NOMO-1 treated with DMSO at 0.1 percent for 48 hours (cell line): ENCODE data around the gene ZGPAT.
A peak's percentile ranks its signal among the peaks of the same experiment; 100 is the strongest.
"Not testable (repeated sequence)": the region's sequence is repeated elsewhere in the genome, so short reads cannot be mapped to it uniquely, and the experiment has no call there.

ENCODE experiments used
- DNase-seq: peaks from one replicate; lab custom pipeline; 2025; ENCODE audit not compliant: unreplicated experiment; lab: John Stamatoyannopoulos, UW

The ZGPAT gene

DNA sequence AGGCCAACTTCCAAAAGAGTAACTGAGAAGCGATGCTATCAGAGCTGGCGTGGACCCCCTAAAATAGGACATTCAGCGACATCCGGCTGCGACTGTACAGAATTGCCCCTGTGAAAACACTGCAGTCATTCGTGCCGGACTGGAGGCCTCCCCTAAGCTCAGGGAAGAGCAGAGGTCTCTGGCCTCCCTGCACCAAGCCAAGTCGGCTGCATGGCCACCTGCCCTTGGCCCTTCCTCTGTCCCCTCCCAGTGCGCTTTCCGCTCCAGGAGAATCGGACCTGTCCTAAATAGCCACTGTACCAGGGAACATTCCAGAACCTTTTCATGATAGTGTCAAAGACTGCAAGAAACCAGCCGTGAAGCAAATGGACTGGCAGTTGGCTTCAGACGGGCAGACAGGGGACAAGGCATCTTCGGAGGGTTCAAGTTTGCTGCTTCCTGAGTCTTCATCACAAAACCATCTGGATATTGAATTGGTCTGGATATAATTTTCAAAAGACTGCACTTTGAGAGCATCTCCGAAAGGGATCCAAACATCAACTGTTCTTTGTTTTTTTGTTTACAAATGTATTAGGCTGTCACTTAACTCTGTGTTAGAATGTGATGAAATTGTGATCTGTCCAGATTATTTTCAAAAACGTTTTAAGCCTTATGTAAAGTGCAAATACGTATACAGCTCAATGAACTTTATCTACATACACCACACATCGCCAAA is 48.3 kb downstream of the ZGPAT start:
- DNase-seq = no peak

DNA sequence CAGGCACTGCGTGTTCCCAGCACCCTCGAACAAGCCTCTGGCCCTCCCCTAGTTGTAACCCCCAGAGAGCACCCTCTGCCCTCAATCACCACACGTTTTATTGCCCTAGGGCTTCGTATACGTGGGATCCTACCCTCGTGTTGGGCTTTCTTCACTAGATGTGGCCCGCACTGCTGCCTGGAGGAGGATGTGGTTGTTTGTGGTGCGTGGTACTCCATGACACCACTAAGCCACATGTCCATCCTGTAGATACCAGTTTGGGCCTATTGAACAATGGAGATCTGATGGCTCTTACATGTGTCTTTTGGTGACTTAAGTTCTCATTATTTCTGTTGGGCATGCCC is 48.8 kb downstream of the ZGPAT start:
- no peak for DNase-seq

DNA sequence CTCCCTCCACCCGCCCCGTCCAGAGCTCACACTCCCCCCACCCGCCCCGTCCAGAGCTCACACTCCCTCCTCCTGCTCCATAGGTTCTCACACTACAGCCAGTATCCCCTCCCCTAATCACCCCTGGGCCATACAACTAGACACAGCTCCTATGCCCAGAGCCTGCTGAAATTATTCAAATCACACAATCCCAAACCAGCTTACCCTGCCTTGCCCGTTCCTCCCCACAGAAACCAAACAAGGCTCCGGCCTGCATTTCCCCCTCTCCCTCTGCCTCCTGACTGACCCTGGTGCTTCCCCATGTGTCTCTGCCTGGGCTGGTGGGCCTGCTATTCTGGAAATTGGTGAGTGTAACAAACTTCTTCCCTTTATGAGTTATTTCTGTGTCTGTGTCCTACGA is 50.3 kb downstream of the ZGPAT start:
- DNase-seq = no peak

DNA sequence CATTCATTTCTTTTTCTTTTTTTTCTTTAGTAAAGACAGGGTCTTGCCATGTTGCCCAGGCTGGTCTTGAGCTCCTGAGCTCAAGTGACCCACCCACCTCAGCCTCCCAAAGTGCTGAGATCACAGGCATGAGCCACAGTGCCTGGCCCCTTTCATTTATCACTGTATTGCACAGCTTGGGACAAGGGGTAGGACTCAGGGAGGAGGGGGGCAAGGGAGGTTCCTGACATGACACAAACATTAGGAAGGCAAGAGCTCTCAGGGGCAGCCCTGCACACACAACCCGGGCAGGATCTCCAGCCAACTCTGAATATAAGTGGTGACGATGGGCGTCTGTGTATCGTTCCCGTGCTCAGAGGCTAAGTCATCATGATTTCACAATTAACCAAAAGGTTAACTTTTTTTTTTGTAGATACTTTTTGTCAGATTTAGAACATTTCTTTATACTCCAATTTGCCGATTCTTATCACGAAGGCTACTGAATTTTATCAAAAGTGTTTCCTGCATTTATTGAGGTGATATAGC is 51.6 kb downstream of the ZGPAT start:
- DNase-seq = no peak

DNA sequence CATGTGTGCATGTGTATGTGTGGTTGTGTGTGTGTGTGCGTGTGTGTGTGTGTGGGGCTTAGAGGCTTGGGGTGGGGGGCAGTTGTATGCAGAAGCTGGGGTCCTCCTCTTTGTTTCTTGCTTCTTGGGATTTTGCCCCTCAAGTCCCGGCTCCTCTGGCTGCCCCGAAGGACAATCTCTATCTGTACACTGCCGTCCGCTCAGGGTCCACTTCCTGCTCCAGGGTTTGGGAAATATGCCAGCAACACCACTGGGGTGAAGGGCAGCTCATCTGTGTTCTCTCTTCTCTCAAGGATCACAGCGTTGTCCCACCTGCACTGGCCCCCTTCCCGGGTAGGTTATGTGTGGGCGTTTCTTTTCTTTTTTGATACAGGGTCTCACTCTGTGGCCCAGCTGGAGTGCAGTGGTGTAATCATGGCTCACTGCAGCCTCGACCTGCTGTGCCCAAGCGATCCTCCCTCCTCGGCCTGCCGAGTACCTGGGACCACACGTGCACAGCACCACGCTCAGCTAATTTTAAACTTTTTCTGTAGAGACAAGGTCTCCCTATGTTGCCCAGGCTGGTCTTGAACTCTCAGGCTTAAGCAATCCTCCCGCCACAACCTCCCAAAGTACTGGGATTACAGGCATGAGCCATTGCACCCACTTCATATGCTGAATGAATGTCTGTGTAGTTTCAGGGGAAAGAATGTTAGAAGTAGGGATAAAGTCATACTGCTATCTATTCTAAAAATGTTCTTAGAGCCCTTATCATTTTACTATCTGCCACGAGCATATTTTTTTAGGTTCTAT is 57.4 kb downstream of the ZGPAT start:
- no peak for DNase-seq

GRCh38 chr20:63765902-63766301 is 58.1 kb downstream of the ZGPAT start:
- no peak for DNase-seq

DNA sequence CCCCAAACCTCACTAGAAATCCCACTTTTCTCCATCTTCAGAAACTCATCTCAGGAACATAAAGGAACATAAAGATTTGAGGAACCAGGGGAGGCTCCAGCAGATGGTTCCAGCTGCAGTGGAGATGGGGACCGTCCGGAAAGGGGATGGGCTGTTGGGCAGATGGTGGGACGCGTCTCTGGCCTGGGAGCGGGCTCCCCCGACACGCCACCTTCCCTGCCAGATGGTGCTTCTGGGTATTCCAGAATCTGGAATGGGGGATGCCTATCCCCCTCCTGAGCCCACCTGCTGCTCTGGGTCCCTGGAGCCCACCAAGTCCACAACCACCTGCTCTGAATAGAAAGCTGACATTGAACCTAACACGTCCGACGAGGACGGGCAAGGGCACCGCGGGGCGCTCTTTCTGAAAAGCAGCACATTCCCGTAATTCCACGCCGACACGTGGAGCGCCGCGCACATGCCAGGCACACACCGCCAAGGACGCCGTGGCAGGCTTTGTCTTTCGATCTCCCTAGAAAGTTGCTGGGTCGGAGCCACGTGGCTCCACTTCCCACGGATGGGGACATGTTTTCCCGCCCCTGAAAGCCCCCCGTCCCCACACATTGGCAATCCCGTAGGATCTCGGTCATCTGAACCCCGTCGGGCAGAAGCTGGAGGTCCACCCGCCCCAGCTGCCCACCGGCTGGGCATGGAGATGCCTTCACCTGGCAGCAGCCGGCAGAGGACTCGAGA is 59.0 kb downstream of the ZGPAT start:
- no peak for DNase-seq

GRCh38 chr20:63767456-63767855 is 59.6 kb downstream of the ZGPAT start:
- DNase-seq = no peak

- DNase-seq = no peak
These were observed 60.0 kb downstream of the ZGPAT start for GRCh38 chr20:63767886-63768285.

DNA sequence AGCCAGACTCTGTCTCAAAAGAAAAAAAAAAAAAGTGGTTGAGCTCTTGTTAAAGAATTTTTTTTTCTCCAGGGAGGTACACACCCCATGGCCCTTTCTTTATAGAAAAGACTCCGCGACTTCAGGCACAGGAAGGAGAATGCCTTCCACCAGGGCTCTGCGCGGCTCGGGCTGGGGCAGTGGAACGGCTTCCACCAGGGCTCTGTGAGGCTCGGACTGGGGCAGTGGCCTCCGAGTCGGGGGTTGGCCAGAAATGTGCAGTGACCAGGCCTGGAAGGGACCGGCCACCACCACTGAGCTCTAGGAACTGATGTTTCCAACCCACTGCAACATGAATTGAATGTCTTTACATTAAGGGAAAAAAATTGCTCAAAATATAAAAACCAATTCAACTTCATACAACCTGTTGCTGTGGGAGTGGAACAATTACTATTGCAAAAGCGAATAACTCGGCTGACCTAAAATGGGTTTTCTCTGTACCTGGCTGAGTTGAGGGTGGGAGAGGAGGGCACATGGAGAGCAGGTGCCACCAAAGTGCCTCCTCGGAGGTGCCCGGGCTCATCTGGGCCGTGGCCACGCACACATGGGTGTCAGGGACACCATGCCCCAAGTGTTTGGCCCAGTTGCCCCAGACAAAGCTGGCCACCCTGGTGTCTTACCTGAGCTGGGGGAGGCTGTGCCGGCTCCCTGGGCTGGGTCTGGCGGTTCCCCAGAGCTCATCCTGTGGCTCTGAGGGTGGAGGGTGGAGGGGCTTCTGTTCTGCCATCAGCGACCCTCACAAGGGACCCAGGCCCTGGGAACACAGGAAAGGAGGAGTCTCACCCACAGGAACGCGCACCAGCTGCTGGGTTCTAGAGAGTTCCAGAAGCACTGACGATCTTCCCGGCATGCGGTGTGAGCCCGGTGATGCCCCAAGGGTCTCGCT is 61.0 kb downstream of the ZGPAT start:
- DNase-seq = no peak

DNA sequence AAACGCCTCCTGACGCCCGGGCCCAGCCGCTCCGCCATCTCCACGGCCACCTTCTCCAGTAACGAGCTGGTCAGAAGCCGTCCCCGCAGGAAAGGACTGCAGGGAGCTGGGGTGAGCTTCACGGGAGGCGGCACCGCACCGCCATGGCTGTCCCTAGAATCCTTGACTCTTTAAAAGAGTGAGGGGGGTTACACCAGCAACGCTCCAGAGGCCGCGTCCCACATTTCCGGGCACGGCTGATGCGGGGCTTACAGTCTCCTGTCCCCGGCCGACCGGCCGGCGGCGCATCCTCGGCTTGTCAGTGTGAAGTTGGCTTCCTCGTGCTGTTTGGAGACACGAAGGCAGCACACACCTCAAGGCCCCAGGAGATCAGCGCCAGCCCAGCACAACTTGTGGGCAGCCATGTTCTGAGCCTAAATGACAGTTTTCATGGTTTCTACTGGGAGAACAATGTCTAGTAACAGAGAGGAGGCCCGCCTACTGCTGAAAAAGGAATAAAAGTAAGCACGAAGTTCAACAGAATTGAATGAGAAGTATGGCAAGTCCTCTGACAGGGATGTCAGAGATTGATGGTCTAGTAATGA is 62.1 kb downstream of the ZGPAT start:
- no peak for DNase-seq

DNA sequence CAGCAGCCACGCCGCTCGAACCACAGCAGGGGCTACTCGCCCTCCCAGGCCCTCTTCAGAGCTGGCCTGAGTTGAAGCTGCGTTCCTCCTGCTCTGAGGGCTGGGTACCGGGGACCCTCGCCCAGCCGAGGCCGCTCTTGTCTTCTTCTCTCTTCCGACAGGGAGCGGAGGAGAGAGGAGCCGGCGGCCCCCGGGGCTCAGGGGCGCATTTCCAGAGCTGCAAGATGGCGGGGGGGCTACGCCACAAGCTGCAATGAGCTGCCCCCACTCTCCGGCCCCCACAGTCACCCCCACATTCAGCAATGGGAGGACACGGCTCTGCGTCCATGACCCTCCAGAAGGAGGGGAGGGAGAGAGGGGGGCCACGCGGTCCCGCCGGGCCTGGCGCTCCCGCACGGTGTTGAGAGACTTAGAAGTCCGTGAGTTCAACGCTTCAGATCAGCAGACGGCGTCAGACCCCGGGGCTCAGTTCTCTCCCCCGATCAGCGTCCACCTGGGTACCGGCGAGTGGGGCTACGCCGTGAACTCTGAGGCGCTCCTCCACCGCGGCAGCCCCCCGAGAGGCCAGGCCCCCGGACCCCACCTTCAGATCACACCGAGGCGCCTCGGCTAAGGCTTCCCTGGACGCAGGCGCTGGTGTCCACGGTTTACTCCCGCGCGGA is 63.3 kb downstream of the ZGPAT start:
- no peak for DNase-seq

DNA sequence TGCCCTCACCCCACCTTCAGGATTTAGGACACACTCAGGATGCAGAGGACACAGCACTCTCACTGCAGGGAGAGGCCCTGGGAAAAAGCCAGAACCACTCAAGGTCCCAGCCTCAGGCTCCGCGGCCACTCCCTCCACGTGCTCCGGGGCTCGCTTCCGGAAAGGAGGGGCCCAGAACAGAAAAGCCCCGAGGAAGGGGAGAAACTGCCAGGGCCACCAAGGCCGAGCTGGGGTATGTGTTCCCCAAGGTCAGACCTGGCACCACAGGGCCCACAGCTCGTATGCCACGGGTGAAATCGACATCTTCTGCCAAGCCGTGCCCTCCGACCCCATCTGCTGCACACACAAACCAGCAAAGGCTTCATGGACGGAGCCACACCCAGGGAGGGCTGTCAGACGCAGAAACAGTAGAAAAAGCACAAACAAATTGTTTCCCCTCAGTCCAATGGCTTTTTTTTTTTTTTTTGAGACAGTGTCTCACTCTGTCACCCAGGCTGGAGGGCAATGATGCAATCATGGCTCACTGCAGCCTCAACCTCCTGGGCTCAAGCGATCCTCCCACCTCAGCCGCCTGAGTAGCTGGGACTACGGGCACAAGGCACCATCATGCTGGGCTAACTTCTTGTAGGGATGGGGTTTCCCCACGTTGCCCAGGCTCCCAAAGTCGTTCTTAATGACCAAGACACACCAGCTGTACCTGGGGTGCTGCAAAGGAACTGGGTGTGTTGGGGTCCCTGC is 65.1 kb downstream of the ZGPAT start:
- peak; percentile 25 for DNase-seq

DNA sequence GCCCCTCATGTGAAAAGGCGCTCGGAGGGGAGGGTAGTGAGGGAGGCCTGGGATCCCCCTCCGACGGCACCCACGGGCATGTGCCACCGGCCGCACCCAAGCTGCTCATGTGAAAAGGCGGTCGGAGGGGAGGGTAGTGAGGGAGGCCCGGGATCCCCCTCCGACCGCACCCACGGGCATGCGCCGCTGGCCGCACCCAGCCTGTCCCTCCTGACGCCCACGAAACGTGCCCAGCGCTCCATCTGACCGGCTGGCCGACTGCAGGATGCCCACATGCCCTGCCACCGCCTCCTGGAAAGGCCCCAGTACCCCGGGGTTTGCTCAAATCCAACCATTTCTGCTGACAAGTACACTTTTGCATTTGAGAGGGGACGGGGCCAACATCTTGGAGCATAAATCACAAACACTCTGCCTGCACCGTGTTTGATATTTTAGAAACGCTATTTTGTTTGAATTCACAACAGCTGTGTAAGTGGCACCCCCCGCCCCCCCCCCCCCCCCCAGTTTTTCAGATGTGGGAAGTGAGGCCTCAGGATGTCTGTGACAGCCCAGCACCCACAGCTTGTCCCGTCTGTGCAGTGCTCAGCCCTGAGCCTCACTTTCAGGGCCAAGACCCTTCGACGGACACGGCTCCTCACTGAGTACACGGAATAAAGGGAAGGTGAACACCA is 65.9 kb downstream of the ZGPAT start:
- no peak for DNase-seq

DNA sequence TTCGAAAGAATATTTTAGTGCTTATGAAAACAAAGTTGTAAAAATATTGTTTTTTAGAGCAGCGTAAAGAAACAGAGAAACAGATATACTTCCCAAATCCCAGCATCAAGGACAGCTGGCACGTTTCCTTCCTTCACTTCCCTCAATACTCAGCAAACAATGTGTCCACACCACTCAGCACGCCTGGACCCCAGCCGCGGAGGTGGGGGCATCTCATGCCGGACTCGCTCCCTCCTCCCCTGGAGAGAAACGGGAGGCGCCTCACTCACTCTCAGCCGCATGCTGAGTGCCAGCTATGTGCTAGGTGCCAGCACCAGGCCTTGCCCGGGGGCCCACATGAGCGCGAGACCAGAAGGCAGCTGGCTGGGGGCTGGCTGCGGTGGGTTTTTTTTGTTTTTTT is 66.5 kb downstream of the ZGPAT start:
- no peak for DNase-seq

DNA sequence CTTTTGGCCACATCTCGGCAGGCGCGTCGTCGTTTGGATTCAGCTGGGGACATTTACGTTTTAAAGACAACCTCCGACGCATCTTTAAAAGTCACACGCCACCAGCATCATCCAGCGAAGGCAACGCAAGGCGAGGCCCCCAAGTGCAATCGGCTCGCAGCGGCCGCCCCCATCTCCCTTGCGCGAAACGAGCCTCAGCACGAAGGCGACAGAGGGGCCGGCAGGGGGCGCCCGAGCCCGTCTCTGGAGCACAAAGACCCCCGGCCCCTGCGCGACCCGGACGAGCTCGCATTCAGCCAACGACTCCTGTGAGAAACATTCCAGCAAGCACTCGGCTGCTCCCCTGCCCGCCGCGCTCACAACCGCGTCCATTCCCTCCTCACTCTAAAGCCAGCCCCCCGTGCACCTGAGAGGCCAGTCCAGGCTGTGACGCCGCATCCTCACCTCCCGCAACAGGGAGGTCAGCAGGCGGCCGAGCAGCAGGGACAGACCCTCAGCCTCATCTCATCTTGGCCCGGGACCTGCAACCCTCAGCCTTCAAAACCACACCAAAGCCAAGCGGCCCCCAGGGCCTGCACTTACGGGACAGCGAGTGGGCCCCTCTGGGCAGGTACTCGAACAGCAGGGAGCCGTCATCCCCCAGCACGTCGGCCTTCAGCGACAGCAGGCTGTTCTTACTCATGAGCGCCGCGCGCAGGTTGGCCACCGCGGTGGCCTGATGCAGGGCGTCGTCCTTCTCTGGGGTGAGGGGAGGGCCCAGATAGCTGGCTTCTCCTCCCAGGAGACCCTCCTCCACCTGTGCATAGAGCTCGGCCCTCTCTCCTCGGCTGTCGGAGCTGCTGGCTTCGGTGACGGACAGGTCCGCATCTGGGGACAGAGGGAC is 67.5 kb downstream of the ZGPAT start:
- no peak for DNase-seq

DNA sequence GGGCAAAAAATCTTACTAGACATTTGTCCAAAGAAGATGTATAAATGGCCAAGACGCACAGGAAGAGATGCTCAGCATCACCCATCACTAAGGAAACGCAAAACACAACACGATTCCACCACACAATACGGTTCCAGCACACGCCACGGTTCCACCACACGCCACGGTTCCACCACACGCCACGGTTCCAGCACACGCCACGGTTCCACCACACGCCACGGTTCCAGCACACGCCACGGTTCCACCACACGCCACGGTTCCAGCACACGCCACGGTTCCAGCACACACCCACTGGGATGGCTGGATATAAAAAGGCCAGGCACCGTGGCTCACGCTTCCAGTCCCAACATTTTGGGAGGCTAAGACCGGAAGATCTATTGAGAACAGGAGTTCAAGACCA is 69.0 kb downstream of the ZGPAT start:
- not testable (repeated sequence) for DNase-seq

DNA sequence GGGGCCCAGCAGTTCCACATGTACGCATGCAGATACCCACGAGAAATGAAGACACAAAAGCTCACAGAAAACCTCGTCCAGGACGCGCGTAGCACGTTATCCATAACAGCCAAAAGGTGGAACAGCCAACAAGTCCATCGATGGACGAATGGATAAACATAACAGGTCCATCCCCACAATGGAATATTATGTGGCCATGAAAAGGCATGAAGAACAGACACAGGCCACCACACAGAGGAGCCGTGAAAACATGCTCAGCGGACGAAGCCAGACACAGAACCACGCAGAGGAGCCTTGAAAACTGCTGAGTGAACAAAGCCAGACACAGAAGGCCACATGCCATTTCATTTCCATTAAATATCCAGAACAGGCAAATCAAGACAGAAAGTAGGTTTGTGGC is 69.8 kb downstream of the ZGPAT start:
- DNase-seq = no peak
